Myocyte (in vitro differentiated cells): ENCODE results near the gene UBE2J2. TPM values are rescaled to one million over a fixed set of nuclear protein-coding genes. Genes with fewer than 3 reads are reported as not detected.
A peak's percentile ranks its signal among the peaks of the same experiment; 100 is the strongest.
"Not testable (repeated sequence)": the region's sequence is repeated elsewhere in the genome, so short reads cannot be mapped to it uniquely, and the experiment has no call there.

ENCODE experiments used
- DNase-seq: peaks from one replicate; pipeline ENCODE4 v3.0.0-alpha.2; 2012; ENCODE audit warnings: low read depth
- polyA plus RNA-seq: library from polyadenylated mRNA; unstranded; fragments of >200 nt; gene quantifications from one replicate; pipeline ENCODE4 v1.2.1, GENCODE V29; 2012; ENCODE audit warnings: missing spikeins
- total RNA-seq: library from RNA; depleted of rRNA; stranded (reverse); fragments of >200 nt; gene quantifications from 2 replicates; pipeline ENCODE4 v1.2.3, GENCODE V29; 2014

UBE2J2 gene
- 50.3 and 52.2 TPM in 2 replicates for total RNA-seq
- 46.6 TPM for polyA plus RNA-seq

DNA sequence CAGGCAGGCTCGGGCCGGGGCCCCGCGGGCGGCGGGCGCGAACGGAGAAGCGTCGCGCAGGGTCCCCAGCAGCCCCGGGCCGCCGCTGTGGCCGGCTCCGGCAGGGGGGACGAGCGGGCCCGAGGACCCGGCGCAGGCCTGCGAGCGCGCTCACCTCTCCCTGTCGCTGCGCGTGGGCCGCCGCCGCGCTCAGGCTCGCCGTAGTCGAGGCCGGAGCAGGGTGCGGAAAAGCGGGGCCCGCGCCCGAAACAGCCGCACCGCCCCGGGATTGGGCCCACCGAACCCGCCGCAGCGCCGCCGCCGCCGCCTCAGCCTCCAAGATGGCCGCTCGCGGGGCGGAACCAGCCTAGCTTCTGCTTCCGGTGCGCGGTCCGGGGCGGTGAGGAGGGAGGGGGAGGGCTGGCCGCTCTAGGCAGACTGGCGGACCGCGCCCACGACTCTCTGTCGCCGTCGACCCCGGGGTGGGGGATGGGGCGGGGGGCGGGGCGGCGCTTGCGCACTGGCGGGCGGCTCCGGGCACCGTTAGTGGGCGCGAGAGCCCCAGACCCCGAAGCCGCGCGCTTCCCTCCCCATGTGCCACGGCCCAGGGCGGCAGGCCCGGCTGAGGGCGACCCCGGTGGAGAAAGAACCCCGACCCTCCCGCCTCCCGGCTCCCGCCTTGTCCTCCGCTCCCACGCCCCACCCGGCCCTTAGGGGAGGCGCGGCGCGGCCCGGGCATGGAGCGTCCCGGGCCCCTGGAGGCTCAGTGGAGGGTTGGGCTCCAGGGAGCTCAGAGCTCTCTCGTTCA lies at the start of gene UBE2J2:
Gene UBE2J2, minus strand, starts transcription at position 343 of the 787 bp plus-strand sequence. CDS start 5,862 bp downstream, outside the sequence.
- peak; percentile 87 for DNase-seq

DNA sequence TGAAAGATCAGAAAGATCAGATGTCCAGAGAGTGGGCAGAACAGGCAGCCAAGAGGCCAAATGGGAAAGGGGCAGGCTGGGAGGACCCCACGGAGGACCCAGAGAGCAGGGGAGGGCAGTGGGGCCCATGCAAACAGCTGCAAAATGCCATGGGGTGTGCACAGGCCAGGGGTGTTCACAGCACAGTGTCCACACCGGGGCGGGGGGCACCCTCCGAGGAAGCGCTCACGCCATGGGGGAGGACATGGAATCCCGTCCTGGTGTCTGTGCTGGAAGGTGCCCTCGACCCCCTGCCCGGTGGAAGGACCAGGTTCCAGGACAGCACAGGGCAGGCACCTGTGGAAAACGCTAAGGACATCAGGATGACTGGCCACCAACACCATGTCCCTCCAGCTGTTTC lies 49.3 kb upstream of the UBE2J2 start:
- DNase-seq: no peak

DNA sequence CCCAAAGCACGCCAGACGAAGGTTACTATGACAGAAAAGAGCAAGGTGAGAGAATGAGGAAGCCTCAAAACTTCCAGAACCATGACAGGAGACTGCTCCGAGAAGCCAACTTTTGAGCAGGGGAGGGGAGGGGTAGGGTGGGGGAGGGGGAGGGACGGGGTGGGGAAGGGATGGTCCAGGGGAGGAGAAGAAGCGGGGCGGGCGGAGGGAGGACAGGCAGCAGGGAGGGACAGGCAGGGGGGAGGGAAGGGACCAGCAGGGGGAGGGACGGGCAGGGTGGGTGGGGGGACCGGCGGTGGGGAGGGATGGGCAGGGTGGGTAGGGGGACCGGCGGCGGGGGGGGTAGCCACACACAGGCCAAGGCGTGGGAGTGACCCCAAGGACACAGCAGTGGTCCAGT lies 48.8 kb upstream of the UBE2J2 start:
- DNase-seq: no peak

GRCh38 chr1:1321477-1321876 lies 47.8 kb upstream of the UBE2J2 start:
- DNase-seq: no peak

- no peak for DNase-seq
Measured at GRCh38 chr1:1320666-1321448, 47.2 kb upstream of the UBE2J2 start.

DNA sequence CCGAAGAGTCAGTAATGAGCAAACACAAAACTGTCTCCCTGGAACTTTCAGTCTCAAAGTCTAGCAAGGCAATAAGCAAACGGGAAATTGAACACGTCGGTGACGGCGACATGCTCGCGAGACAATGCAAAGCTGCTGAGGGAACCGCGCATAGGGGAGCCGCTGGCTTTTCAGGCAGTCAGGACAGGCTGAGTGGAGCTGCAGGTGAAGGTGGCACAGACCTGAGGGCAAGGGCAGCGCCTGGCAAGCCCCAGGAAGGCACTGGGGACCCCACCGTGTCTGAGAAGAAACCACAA lies 45.9 kb upstream of the UBE2J2 start:
- DNase-seq: no peak

GRCh38 chr1:1318777-1319645 lies 45.4 kb upstream of the UBE2J2 start:
- no peak for DNase-seq

DNA sequence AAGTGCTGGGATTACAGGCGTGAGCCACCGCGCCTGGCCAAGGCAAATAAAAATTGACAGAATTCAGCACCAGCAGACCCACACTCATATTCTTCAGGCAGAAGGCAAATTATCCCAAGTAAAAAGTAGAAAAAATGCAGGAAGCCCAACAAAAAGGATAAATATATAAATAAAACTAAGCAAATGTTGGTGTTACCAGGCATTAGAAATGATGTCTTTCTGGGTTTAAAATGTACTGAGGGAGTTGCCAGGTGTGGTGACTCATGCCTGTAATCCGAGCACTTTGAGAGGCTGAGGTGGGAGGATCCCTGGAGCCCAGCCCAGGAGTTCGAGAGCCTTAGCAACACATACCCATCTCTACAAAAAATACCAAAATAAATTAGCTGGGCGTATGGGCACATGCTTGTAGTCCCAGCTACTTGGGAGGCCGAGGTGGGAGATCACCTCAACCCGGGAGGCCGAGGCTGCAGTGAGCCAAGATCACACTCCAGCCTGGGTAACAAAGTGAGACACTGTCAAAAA lies 44.5 kb upstream of the UBE2J2 start:
- peak; percentile 94 for DNase-seq

- no peak for DNase-seq
Measured at GRCh38 chr1:1317420-1317819, 43.8 kb upstream of the UBE2J2 start.

DNA sequence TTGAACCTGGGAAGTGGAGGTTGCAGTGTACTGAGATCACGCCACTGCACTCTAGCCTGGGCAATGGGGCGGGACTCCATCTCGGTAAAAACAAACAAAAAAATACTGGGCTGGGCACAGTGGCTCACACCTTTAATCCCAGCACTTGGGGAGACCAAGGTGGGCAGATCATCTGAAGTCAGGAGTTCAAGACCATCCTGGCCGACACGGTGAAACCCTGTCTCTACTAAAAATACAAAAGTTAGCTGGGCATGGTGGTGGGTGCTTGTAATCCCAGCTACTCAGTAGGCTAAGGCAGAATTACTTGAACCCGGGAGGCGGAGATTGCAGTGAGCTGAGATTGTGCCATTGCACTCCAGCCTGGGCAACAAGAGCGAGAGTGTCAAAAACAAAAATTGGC lies 42.5 kb upstream of the UBE2J2 start:
- DNase-seq: not testable (repeated sequence)

DNA sequence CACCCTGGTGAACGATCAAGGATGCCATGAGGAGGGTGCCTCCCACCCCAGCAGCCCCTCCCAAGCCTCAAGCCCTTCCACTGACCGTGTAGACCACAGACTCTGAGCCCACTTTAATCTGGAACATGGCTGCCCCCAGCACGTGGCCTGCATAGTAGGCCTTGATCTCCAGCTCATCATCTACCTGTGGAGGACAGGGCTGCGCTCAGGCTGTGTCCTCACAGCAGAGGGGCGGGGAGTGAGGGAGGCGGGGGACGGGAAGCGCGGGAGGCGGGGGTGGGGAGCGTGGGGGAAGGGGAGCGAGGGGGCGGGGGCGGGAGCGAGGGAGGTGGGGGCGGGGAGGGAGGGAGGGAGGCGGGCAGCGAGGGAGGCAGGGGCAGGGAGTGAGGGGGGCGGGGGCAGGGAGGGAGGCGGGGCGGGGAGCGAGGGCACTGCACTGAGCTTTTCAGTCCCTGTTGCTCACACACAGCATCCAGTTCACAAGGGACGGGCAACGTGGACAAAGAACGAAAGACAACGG lies 41.8 kb upstream of the UBE2J2 start:
- no peak for DNase-seq

- no peak for DNase-seq
Measured at GRCh38 chr1:1314678-1315335, 41.2 kb upstream of the UBE2J2 start.

DNA sequence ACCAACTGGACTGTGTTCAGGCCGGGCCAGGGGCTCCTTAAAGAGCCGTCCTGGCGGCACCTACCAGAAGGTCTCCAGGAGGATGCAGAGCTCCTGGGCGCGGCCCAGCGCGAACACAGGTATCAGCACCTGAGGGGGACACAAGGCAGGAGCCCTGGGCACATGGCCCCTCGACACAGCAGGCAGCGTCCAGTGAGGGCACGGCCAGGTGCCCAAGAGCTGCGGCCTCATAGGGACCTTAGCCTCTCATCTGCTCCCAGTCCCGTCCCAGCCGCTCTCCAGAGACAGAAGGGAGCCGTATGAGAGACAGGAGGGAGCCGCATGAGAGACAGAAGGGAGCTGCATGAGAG lies 40.6 kb upstream of the UBE2J2 start:
- DNase-seq: no peak

GRCh38 chr1:1313500-1314236 lies 40.0 kb upstream of the UBE2J2 start:
- no peak for DNase-seq

GRCh38 chr1:1312450-1313314 lies 39.0 kb upstream of the UBE2J2 start:
- DNase-seq: no peak

DNA sequence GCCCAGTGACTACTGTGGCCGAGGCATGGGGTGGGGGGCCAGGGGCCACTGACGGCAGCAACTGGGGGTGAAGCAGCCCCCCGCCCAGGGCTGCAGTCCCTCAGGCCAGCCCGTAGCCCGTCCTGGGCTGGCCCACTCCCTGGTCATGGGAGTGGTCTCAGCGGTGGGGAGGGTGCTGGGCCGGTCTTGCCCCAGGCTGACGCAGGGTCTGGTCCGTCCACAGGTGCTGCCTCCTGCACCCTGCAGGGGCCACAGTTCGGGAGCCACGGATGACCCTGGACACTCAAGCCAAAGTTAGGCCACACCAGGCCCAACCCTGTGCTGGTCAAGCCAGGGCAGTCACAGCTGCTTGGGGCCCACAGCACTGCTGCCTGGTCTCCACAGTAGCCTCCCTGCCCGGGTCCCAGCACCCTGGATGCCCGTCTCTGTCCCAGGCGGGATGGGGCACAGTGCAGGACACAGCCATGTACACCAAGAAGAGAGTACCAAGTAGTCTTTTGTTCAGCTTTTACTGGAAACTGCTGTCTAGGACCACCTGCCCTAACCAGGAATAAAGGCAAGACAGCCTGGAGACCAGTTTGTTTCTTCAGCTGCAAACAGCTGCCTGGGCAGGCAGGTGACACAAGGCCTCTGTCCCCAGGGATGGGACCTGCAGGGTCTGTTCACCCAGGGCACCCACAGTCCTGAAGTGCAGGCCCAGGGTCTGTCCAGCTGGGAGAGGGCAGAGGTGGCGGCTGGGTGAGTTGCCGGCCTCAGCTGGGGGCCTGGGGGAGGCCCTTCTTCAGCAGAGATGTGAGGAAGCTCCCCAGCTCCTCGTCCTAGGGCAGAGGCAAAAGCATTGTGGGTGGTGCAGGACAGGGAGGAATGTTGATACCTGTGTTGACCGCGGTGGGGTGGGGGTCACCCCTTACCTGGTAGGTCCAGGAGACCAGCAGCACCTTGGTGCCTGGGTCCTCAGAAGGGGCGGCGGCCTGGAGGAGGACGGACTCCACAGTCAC lies 37.8 kb upstream of the UBE2J2 start:
- DNase-seq: no peak

GRCh38 chr1:1310476-1311053 lies 36.9 kb upstream of the UBE2J2 start:
- DNase-seq: no peak

- DNase-seq: no peak
Measured at GRCh38 chr1:1310109-1310385, 36.4 kb upstream of the UBE2J2 start.
